SK-N-SH (cell line): Measurements from ENCODE around the gene ELOVL2. TPM values are rescaled to one million over a fixed set of nuclear protein-coding genes. Genes with fewer than 3 reads are reported as not detected.

Experiments used
- CTCF ChIA-PET: fragments of 300-600, 350-600 bp; formaldehyde crosslinking; extraction: SDS; loops from one replicate; lab custom pipeline; 2021; lab: Yijun Ruan, JAX
- POLR2A ChIA-PET: fragments of 350-600 bp; sonication (Branson Sonifier 250); formaldehyde crosslinking; extraction: SDS; loops from one replicate; lab custom pipeline; 2020; ENCODE audit warnings: antibody characterized with exemption, inconsistent platforms; lab: Yijun Ruan, JAX
- DNase-seq: peaks from one replicate; pipeline ENCODE4 v3.0.0; 2012
- H2AFZ ChIP-seq: fragments of 200-600 bp; sonication (generic); 2 replicates; pipeline ENCODE4 v1.8.1; 2016; ENCODE audit warnings: antibody characterized with exemption, mild to moderate bottlenecking, low read depth
- H3F3A ChIP-seq: fragments of 200-600 bp; sonication (generic); replicated peaks from 2 replicates; pipeline ENCODE3; 2016; ENCODE audit warnings: antibody characterized with exemption, mild to moderate bottlenecking; ENCODE audit not compliant: insufficient read depth
- H3K27ac ChIP-seq, 2 experiments: fragments of 200-500 bp in 1 of 2; fragments of 200-600 bp in 1 of 2; sonication (Bioruptor generic) in 1 of 2; sonication (generic), shearing (Covaris generic) in 1 of 2; 2 replicates each; pipeline versions ENCODE4 v1.5.1 to v1.6.1; 2014 to 2016; ENCODE audit warnings: low read depth in 2 of 2, inconsistent platforms in 1 of 2, low read length in 1 of 2, mild to moderate bottlenecking in 1 of 2, mixed read lengths in 1 of 2
- H3K27me3 ChIP-seq: fragments of 200-600 bp; sonication (generic), shearing (Covaris generic); 2 replicates; pipeline ENCODE4 v1.6.1; 2016; ENCODE audit warnings: mixed run types; ENCODE audit not compliant: insufficient read depth
- H3K36me3 ChIP-seq, 2 experiments: fragments of 200-500 bp in 1 of 2; fragments of 200-600 bp in 1 of 2; sonication (Bioruptor generic) in 1 of 2; sonication (generic) in 1 of 2; replicated peaks in 1 of 2; 2 replicates each; pipeline versions ENCODE3 to v1.5.1; 2014 to 2016; ENCODE audit warnings: low read length in 1 of 2, mild to moderate bottlenecking in 1 of 2; ENCODE audit not compliant: insufficient read depth in 2 of 2, control insufficient read depth in 1 of 2
- H3K4me1 ChIP-seq, 2 experiments: fragments of 200-500 bp in 1 of 2; fragments of 200-600 bp in 1 of 2; sonication (Bioruptor generic) in 1 of 2; sonication (generic), shearing (Covaris generic) in 1 of 2; 2 replicates each; pipeline versions ENCODE4 v1.5.1 to v1.6.1; 2014 to 2016; ENCODE audit warnings: low read depth in 1 of 2, low read length in 1 of 2, mixed run types in 1 of 2; ENCODE audit not compliant: insufficient read depth in 2 of 2, control insufficient read depth in 1 of 2
- H3K4me2 ChIP-seq: fragments of 200-600 bp; sonication (generic), shearing (Covaris generic); 2 replicates; pipeline ENCODE4 v1.6.1; 2017; ENCODE audit warnings: mixed run types
- H3K4me3 ChIP-seq, 2 experiments: fragments of 200-500 bp in 1 of 2; fragments of 200-600 bp in 1 of 2; sonication (Bioruptor generic) in 1 of 2; sonication (generic), shearing (Covaris generic) in 1 of 2; 2 replicates each; pipeline versions ENCODE4 v1.5.1 to v1.8.1; 2014 to 2016; ENCODE audit warnings: low read depth in 2 of 2, inconsistent platforms in 1 of 2, low read length in 1 of 2, mild to moderate bottlenecking in 1 of 2, mixed read lengths in 1 of 2, moderate library complexity in 1 of 2
- H3K79me2 ChIP-seq: fragments of 200-600 bp; sonication (generic); 2 replicates; pipeline ENCODE4 v1.8.1; 2017; ENCODE audit warnings: mild to moderate bottlenecking; ENCODE audit not compliant: insufficient read depth
- H3K9ac ChIP-seq: fragments of 200-600 bp; sonication (generic); 2 replicates; pipeline ENCODE4 v1.6.1; 2017; ENCODE audit warnings: mixed run types
- H3K9me2 ChIP-seq: fragments of 200-600 bp; sonication (generic); 2 replicates; pipeline ENCODE4 v1.6.1; 2017; ENCODE audit warnings: mixed run types
- H3K9me3 ChIP-seq: fragments of 200-600 bp; sonication (generic); 2 replicates; pipeline ENCODE4 v1.6.1; 2017; ENCODE audit warnings: mixed run types, mild to moderate bottlenecking, moderate library complexity
- H4K20me1 ChIP-seq: fragments of 200-600 bp; sonication (generic); 2 replicates; pipeline ENCODE4 v1.6.1; 2017; ENCODE audit warnings: mild to moderate bottlenecking, mixed run types; ENCODE audit not compliant: insufficient read depth
- CHD2 ChIP-seq: fragments of 150-350 bp; IDR thresholded peaks from 2 replicates; pipeline ENCODE4 v1.6.1; 2018; ENCODE audit warnings: low read length; ENCODE audit not compliant: partially characterized antibody
- CTCF ChIP-seq: fragments of 200-600 bp; sonication (generic); IDR thresholded peaks from 2 replicates; pipeline ENCODE4 v1.6.1; 2017; ENCODE audit warnings: antibody characterized with exemption, mild to moderate bottlenecking, moderate library complexity
- FOXM1 ChIP-seq: IDR thresholded peaks from 2 replicates; pipeline ENCODE4 v1.4.0; 2012; ENCODE audit warnings: low read depth, mild to moderate bottlenecking
- MAX ChIP-seq: IDR thresholded peaks from 2 replicates; pipeline ENCODE4 v1.4.0; 2012; ENCODE audit warnings: low read depth
- RAD21 ChIP-seq: IDR thresholded peaks from 2 replicates; pipeline ENCODE4 v1.6.1; 2012; ENCODE audit warnings: mild to moderate bottlenecking, low read length
- TAF1 ChIP-seq: IDR thresholded peaks from 2 replicates; pipeline ENCODE4 v1.6.1; 2012; ENCODE audit warnings: low read depth, mild to moderate bottlenecking, low read length, moderate library complexity, borderline replicate concordance
- YY1 ChIP-seq: IDR thresholded peaks from 2 replicates; pipeline ENCODE4 v1.4.0; 2012; ENCODE audit warnings: low read depth, mild to moderate bottlenecking
- ZBTB33 ChIP-seq: IDR thresholded peaks from 2 replicates; pipeline ENCODE4 v1.4.0; 2012; ENCODE audit warnings: low read depth, borderline replicate concordance
- WGBS: methylation state at CpG from one replicate; pipeline ENCODE4 v1.1.6; 2017; ENCODE audit warnings: low lambda C conversion rate; 5-methylcytosine and 5-hydroxymethylcytosine counted together
- polyA plus RNA-seq, 3 experiments: library from polyadenylated mRNA; depleted of rRNA; stranded (reverse); fragments of >200 nt; gene quantifications; 2 replicates each; pipeline ENCODE4 v1.2.3, GENCODE V29; 2012

The ELOVL2 gene
- polyA plus RNA-seq, 1 of the 3 experiments (the other 2 are of a cell fraction), result 0.39 TPM

DNA sequence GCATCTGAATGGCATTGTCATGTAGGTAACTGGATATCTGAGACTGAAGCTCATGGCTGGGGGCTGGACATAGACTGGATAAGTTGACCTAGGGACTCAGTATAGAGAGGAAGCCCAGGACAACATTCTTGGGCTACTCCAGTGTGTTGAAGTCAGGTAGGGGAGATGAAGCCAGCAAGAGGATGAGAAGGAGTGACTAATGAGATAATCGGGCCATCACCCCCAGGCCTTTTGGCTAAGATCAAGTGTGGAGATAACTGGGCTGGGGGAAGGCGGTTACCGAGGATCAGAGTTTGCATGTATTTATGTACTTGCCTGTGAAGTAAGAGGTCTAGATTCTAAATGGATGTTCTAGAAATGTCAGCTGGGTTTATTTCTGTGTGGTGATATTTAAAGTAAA lies 73.4 kb downstream of the ELOVL2 start:
- H3K9me3 ChIP-seq, result peaks cover 12% of the 10 kb centered on the region
- H3K9ac ChIP-seq, result no peak overlapping the region
- ChIA-PET CTCF (interaction anchor here (1.3 kb wide), 1 partner anchor 96 kb away, joined by 3 read pairs; no protein-coding TSS in a partner anchor), POLR2A (no interaction called here)
- H3K4me3 ChIP-seq, result no peak overlapping the region
- H3K36me3 ChIP-seq, result peaks cover 0 to 8% of the 10 kb centered on the region in 2 experiments
- WGBS, result 74% methylated on average over 3 of the region's 3 CpGs
- no peaks in the 10 kb centered on the region for H3K4me1 ChIP-seq
- H3F3A ChIP-seq, result no peaks in the 10 kb centered on the region
- no peak for DNase-seq
- H3K27ac ChIP-seq, result no peak overlapping the region
- no peaks in the 10 kb centered on the region for H3K27me3 ChIP-seq
- no peak overlapping the region for H3K4me2 ChIP-seq
- H3K79me2 ChIP-seq, result no peaks in the 10 kb centered on the region
- no peaks in the 10 kb centered on the region for H4K20me1 ChIP-seq
- no peak overlapping the region for H2AFZ ChIP-seq
- no peak for TF ChIP-seq RAD21
- no peak for TF ChIP-seq TAF1
- TF ChIP-seq ZBTB33, result no peak
- no peak for TF ChIP-seq YY1
- H3K9me2 ChIP-seq, result no peaks in the 10 kb centered on the region

GRCh38 chr6:10968776-10969175 lies 75.3 kb downstream of the ELOVL2 start:
- H2AFZ ChIP-seq, result no peak overlapping the region
- TF ChIP-seq MAX (no peak), CHD2 (no peak), CTCF (no peak), ZBTB33 (no peak), FOXM1 (no peak)
- no peaks in the 10 kb centered on the region for H4K20me1 ChIP-seq
- H3F3A ChIP-seq, result no peaks in the 10 kb centered on the region
- no peak overlapping the region for H3K4me3 ChIP-seq
- ChIA-PET CTCF (interaction anchor here (1.1 kb wide), 1 partner anchor 75 kb away, joined by 3 read pairs; the partner anchor contains the start of gene ELOVL2), POLR2A (no interaction called here)
- DNase-seq, result no peak
- no peaks in the 10 kb centered on the region for H3K9me2 ChIP-seq
- no peak overlapping the region for H3K9ac ChIP-seq
- no peaks in the 10 kb centered on the region for H3K4me1 ChIP-seq
- H3K4me2 ChIP-seq, result no peak overlapping the region
- H3K27ac ChIP-seq, result peak overlapping the region in 1 of 2 experiments; percentile 30; a peak in 1 of 4 replicates
- H3K79me2 ChIP-seq, result no peaks in the 10 kb centered on the region
- peaks cover 0 to 8% of the 10 kb centered on the region in 2 experiments for H3K36me3 ChIP-seq
- H3K27me3 ChIP-seq, result no peaks in the 10 kb centered on the region
- peaks cover 12% of the 10 kb centered on the region for H3K9me3 ChIP-seq
- 29% methylated on average over 2 of the region's 2 CpGs for WGBS
